GM18951 (cell line): ENCODE measurements around the gene PIGP.

Source experiments
- POLR2A ChIP-seq: IDR thresholded peaks from 4 replicates; pipeline ENCODE4 v1.6.1; 2011; ENCODE audit warnings: mild to moderate bottlenecking; ENCODE audit not compliant: insufficient read length, insufficient read depth; ENCODE audit errors: extremely low read depth
- in situ Hi-C: fragments of 300-500 bp; cut with MboI; formaldehyde crosslinking; loops from one replicate; pipeline ENCODE4 v1.12.0; 2022; ENCODE audit warnings: low sequenced_read_pairs, mixed read lengths, inconsistent platforms; ENCODE audit not compliant: unreplicated experiment

The PIGP gene

DNA sequence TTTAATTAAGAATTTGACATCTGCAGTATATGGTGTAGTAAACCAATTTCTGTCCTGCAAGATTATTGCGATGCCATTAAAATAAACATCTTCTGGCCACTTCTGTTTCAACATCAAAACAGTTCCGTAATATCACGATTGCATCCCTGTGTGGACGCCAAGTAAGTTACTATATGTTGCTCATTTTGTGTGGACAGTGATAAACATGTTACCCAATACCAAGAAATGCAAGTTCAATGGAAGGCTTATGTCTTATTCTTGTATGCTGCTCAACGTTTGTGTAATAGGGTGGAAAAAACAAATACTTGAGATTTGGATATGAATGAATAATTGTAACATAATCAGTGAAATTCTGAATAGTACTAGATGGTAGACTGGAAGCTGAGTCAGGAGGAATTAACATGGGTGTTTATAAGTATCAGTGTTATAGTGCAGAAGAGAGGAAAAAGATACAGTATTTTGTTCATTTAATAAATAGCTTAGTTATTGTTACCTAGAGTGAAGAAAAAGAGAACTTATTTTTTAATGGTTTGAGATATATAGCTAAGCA is 15.4 kb upstream of the PIGP start:
- no peak for TF ChIP-seq POLR2A
- in situ Hi-C loops: no loop called here

DNA sequence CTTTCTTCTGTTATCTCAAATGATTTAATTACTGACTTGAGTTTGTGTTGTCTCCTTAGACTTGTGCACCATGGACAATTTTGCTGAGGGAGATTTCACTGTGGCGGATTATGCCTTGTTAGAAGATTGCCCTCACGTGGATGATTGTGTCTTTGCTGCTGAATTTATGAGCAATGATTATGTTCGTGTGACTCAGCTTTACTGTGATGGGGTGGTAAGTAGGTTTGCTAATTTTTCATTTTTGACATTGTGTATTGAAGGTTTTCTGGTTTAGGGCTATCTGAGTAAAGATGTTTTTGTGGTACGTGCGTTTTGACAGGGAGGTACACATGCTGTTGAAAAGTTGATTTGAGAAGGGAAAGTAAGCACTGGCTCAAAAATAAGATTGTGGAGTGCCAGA is 14.3 kb upstream of the PIGP start:
- in situ Hi-C loops: no loop called here

DNA sequence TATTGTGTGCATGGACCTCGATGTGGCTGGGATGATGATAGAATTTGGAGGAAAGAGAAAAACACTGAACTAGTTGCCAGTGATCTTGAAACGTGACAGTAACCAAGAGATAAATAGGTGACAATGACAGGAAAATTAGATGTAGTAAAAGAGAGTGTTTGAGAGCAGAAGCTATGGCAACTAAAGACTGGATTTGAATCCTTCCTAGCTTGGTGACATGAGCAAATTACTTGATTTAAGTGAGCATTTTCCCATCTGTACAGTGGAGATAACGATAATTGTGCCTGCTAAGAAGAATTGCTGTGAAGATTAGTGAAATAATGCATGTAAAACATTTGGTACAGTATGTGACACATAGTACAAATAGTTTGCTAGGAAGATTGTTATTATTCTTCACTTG is 12.9 kb upstream of the PIGP start:
- TF ChIP-seq POLR2A: no peak
- in situ Hi-C loops: no loop called here

More for the DNA sequence above, 14.3 kb upstream of the PIGP start:
- TF ChIP-seq POLR2A: no peak

DNA sequence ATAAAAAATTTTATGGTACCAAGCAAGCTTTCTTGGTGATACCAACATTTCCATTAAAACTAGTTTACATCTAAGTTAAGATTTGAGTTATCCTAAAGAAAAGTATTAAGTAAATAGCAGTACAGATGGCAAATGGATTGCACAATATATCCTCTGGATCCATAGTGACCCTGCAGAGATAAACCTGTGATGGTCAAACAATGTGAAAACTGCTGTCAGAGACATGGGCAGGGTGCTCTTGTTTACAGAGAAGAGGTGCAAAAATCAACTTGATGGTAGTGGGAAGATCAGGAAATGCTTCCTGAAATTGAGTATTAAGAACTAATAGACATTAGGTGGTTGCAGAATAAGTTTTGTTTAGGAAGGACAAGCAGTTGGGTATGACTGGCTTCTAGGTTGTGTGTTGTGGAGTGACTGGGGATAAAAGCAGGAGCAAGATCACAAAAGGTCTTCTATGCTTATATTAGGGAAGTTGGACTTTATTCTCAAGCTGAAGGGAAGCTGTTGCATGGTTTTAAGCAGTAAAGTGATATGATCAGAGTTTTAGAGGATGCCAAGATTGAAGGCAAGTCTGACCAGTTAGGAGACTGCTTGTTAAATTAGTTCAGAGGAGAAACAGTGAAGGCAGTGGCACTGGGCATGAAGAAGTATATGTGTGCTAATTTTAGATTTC is 10.1 kb upstream of the PIGP start:
- in situ Hi-C loops: no loop called here
- TF ChIP-seq POLR2A: no peak

DNA sequence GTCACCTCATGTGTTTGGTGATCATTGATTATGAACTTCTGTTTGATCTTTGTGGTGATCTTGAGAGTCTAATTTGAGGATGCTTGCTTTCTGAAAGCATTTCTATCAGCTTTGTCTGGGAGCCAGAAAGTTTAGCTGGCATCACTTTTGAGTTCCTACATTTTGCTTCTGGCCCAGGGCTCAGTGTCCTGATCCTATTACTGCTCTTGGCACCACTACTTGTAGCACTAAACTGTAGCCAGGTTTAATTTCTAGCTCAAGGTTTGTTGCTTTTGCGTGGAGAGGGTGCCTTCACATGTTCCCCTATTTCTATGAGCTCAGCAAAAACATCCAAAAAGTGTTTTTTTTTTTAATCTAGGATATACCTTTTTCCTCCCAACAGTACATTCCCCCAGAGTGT is 9.5 kb upstream of the PIGP start:
- TF ChIP-seq POLR2A: no peak
- in situ Hi-C loops: no loop called here

DNA sequence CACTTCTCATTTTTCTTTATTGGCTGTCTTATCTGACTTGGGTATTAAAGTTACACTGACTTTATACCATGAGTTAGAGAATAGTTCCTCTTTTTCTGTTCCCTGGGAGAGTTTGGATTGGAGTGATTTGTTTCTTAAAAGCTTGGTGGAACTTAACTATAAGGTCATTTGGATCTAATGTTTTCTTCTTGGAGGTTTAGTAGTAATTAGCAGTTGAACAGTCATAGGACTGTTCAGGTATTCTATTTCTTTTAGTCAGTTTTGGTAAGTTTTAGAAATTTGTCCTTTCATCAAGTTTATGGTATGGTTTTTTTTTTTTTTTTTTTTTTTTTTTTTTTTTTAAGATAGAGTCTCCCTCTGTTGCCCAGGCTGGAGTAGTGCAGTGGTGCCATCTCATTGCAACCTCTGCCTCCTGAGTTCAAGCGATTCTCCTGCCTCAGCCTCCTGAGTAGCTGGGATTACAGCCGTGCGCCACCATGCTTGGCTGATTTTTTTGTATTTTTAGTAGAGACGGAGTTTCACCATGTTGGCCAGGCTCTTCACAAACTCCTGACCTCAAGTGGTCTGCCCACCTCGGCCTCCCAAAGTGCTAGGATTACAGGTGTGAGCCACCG is 6.4 kb upstream of the PIGP start:
- in situ Hi-C loops: no loop called here

DNA sequence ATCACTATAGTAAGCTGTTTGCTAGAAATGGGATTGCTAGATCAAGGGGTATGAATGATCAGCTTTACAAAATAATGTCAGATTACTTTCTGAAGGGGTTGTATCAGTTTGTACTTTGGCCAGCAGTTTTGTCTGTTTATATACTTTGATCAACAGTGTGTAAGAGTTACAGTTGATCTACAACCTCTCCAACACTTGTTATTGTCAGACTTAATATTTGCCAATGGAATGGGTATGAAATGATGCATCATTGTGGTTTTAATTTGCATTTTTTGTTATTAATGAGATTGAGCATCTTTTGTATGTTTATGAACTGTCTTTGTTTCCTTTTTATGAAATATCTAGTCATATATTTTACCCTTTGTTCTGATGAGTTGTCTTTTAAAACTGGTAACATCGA is 4.5 kb upstream of the PIGP start:
- in situ Hi-C loops: no loop called here
- TF ChIP-seq POLR2A: no peak

More for the DNA sequence above, 6.4 kb upstream of the PIGP start:
- no peak for TF ChIP-seq POLR2A

DNA sequence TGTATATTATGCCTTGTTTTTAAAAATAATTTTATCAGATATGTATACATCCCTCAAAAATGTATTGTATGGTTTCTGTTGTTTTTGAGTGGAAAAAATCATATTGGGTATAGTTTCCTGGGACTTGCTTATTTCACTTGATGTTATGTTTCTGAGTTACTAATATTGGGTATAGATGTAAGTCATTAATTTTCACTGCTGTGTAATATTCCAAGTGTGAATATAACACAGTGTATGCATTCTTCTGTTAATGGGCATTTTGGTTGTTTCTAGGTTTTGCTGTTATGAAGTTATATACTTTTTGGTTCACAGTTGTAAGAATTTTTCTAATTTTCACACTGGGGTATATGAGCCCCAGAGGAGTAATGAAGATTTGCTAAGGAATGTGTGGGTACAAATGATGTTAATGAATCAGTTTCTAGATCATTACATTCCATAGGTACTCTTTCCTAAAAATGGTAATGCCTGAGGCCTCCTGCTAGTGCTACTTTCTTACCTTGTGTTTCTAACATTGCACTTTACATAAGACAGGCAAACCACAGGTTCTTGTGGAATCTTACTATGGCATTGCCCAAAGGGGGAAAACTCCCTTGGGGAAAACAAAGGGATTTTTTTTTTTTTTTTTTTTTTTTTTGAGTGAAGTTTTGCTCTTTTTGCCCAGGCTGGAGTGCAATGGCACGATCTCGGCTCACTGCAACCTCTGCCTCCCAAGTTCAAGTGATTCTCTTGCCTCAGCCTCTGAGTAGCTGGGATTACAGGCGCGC is 3.4 kb upstream of the PIGP start:
- in situ Hi-C loops: no loop called here
- no peak for TF ChIP-seq POLR2A

DNA sequence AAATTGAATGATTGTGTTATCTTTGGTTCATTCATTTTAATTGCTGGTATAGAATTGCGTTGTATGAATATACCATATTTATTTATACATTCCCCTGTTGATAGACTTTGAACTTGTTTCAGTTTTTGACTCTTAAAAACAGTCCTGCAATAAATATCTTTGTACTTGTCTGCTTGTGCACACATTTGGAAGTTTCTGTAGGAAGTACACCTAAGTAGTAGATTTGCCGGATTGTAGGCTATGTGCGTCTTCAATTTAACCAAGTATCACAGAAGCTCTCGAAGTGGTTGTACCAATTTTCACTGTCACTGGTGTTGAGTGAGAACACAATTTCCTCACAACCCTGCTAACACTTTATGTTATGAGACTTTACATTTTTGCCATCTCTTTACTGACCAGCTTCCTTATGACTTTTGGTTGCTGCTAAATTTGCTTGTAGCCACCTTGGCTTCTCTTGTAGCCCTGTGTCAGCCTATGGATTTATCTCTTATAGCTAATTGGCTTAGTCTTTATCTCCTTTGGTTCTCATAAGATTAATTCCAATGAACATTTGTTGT is 2.4 kb upstream of the PIGP start:
- in situ Hi-C loops: no loop called here
- TF ChIP-seq POLR2A: no peak

DNA sequence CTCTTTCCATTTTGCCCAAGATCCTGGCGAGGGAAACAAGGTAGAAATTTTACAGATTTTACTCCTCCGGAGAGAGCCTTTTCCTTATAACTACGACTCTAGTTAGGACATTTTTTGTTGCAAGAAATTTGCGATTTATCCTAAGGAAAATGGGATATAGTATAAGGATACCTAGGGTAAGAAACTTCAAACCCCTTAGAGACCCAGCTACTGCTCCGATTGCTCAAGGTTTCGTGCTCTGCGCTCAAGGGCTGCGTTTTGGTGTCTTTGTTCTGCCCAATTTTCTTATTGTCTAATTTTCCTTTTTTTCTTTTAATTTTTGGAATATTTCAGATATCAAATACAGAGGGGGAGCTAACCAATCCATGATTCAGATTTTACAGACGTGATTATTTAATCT is 1.7 kb upstream of the PIGP start:
- TF ChIP-seq POLR2A: no peak
- in situ Hi-C loops: no loop called here

DNA sequence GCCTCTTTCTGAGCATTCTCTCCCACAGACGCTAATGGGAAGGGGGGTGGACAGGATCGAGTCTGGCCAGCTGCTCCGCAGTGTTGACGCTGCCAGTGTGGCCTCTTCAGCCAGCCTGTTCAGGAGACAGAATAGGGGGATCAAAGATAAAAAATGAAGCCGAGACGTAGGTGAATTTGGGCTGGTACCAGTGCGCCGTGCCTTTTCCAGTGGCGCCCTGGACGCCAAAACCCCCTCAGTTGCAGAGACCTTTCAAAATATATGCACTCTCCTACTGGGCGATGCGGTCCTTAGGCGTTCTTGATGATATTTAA is 1.3 kb upstream of the PIGP start:
- in situ Hi-C loops: no loop called here
- TF ChIP-seq POLR2A: no peak

DNA sequence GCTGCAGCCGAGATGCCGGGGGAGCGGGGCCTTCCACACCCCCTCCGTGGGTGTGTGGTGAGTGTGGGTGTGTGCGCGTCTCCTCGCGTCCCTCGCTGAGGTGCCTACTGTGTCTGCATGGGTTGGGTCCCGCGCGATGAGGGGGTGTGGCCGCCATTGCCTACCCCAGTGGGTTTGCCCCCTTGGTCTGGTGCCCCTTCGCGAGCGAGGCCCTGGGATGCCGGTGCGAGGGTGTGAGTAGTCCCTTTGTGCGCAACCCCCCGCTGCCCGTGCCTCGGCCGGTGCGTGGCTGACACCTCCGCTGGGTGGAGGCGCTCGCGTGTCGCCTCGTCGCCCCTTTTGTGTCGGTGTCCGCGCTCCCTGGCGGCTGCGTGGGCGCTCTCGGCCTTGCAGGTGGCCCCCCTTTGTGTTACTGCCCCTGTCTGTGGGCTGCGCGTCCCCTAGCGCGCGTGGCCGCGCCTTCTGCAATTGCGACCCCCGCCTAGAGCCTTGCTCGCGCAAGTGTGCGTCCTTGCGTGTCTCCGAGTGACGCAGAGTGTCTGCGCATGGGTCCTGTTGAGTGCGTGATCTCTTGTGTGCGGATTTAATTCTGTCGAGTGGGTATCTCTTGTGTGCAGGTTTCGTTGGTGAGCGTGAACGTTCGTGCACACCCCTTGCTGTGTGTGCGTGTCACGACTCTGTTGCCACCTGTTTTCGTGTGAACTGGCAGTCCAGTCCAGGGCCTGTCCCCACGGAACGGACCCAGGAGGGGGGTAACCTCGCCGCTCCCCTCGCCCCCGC is 736 bp upstream of the PIGP start:
- no peak for TF ChIP-seq POLR2A
- in situ Hi-C loops: no loop called here
